Superior temporal gyrus (tissue), 1 donor: ENCODE measurements around the gene ROBO1.

ENCODE experiments used
- DNase-seq: peaks from one replicate; pipeline ENCODE4 v3.0.0-alpha.2; 2016; ENCODE audit errors: extremely low spot score

The ROBO1 gene

DNA sequence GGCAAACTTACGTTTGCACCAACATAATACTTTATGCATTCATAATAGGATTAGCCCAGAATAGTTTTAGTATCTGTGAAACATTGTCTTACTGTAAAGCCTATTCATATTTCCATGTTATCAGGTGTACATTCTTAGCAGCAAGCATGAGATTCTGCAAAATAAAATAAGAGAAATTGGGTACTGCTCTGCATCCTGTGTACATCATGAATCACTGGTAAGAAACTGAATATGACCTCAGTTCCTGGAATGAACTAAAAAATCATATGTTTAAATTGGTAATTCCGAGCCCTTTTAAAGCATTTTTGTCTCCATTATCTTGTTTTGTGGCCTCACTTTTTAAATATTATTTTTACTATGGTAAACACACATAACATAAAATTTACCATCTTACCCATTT, 605.1 kb downstream of the ROBO1 start:
- no peak for DNase-seq

GRCh38 chr3:79161941-79162340, 605.9 kb downstream of the ROBO1 start:
- DNase-seq, result no peak

DNA sequence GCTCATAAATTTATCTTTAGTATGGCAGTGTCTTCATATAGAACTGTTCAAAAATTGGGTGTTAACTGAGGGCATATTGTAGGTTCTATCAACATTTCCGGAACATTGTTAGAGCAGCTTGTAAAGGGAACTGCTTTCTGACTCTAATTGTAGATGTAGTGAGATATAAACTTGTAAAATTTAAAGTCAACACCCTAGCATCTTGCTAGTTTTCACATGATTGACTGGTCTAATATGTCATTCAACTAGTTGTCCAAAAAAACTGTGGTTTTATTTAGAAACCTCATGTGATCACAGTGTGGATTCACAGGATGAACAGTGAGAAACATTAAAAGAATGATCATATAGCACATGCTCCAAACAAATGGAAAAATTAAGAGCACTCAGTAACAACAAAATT, 607.4 kb downstream of the ROBO1 start:
- DNase-seq, result no peak

DNA sequence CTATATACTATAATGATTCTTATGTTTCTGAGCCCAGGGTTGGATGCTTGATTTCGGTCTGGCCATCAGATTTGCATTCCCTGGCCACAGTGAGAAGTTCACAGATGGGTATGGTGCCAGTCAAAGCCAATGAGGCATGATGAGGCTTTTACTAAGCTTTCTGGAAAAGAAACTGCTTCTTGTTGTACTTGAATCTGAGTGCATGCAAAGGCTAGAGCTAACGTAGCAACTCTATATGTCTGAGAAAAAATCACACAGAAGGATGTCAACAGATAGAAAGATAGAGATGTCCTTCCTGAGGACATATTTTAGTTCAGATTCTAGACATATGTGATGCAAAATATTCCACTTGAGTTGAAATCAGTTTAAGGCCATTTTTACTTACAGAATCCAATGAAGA, 608.1 kb downstream of the ROBO1 start:
- no peak for DNase-seq

DNA sequence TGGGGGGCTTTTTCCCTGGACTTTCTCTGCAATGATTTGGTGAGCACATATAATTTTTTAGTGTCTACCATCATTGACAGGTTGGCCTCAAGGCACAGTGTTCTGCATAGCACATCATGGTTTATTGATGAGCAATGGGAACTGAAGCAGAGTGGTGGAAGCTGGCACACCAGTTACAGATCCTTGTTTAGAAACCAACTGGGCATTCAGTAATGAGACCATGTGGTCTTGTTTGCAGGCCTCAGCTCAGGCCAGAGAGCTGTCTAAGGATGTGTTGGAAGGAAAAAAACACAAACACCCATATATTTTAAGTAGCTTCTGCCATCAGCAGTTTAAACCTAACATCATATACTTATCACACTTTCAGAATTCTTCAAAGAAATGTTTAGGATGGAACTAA, 610.6 kb downstream of the ROBO1 start:
- DNase-seq, result no peak

DNA sequence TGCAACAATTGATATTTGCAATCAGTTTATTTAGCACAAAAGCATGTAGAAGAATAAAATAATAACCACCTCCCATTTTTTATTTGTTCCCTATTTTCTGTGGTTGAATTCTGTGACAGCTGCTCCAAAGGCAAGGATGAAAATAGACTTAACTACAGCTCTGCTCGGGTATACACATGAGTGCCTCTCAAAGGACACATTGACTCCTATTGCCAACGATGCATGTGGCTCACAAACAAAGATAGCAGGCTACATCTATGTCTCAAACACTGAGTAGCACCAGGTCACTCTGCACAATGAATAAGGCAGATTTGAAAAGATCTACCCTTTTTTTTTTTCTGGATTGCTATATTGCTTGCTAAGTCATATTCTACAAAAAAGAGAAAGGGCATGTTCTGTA, 612.9 kb downstream of the ROBO1 start:
- DNase-seq, result no peak

GRCh38 chr3:79148786-79149185, 619.0 kb downstream of the ROBO1 start:
- peak; percentile 15 for DNase-seq

DNA sequence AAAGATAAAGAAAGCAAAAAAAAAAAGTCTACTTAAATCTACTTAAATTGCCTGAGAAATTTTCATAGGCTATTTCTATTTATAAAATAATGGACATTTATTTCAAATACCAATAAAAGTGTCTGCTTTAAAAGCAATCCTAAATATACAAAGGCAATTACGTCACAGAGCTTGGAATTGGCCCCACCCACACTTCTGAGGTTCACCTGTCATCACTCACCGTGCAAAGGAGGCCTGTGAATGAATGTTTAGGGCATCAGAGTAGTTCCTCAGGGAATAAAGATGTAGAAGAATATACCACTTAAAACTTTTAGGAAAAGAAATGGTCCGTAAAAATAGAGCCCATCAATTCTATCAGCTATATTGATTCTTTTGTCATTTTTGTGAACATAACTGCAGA, 621.8 kb downstream of the ROBO1 start:
- DNase-seq, result no peak

- DNase-seq, result no peak
Measured at GRCh38 chr3:79140708-79141107, 627.1 kb downstream of the ROBO1 start.

DNA sequence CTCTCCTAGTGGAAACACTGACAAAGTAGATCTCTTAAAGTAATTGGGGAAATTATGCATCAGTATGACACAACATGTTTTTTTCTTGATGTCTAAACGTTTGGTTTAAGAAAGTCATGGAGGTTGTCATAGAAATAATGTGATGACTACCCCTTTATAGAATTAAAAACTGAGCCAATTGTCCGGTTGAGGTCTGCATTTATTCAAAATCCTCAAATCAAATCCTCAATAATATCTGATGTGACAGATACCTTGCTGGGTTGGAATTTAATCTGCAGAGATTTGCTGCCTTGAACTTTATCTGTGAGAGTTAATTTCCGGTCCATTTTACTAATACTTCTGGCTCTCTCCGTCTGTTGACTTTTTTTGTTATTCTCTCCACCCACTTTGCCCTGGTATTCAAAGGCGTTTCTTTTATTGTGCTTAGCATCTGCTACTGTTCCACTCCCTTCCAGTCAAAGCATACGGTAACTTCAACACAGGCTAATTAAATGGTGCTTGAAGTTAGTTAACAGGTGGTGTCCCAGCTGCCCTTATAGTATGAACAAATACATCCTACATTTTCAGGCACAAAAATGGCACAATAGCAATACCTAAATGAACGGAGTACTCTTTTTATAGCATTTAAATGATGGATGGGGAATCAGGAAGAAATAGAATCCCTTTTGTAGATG, 628.3 kb downstream of the ROBO1 start:
- DNase-seq, result no peak

GRCh38 chr3:79125313-79125984, 642.3 kb downstream of the ROBO1 start:
- DNase-seq, result no peak

DNA sequence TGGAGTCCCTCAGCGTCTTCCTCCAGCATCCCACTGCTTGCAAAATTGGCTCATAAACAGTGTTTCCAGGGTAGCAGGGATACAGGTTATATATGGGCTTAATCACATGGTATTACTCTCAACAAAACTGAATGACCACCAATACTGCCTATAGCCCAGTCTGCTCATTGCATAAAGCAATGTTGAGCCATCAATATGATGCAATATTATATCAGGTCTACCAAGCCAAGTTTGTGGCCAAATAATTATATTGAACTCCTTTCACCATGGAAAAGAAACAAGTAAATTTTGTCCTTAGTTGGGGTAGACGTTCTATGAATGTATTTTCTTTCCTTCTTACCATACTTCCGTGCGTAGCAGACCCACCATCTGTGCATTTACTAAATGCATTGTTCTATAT, 652.3 kb downstream of the ROBO1 start:
- no peak for DNase-seq

GRCh38 chr3:79113876-79114275, 653.9 kb downstream of the ROBO1 start:
- DNase-seq, result no peak

- DNase-seq, result no peak
Measured at GRCh38 chr3:79111375-79112052, 656.3 kb downstream of the ROBO1 start.

DNA sequence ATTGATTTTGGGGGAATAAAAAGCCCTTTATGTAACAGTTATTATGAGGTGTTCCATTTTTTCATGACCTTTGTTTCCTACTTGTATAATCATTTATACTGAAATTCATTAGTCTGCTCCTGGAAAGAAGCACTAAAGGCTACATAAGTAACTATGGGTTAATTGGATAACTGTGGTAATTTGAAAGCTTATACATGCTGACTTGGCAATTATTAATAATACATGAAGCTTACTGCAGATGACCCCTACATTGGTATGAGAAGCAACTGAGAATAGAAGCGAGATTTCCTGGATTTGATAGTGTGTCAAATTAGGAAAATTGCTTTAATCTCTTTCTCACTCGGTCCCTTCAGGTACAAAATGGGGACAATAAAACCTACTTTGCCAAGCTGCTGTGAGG, 658.0 kb downstream of the ROBO1 start:
- no peak for DNase-seq

- no peak for DNase-seq
Measured at GRCh38 chr3:79103307-79103706, 664.5 kb downstream of the ROBO1 start.

DNA sequence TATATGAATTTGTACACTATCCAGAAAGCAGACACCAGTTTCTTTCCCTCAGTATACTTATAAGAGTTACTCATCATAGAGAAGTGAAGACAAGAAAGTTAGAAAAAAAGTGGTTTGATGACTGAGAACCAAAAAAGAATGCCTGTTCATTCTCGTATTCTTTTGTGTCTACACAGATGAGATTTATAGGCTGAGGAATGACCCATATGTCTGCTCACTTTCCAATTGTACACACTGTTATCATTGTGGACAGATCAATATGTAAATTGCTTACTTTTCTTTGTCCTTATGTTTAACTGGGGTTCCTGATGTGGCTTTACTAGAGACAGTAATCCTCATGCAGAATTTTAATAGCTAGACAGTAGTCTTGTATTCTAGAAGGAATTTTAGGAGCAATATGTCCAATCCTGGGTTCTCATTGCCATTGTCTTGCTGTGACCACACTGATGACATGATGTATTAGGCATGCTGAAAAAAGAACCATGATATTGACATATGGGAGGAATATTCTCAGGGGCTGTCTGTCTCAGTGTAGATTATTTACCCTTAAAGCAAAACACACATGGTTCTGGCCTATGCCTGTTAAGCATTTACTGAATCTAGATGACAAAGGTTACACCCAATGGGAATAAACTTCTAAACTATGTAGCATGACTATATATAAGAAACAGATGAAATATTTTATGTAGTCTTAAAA, 669.7 kb downstream of the ROBO1 start:
- DNase-seq, result no peak

- DNase-seq, result no peak
Measured at GRCh38 chr3:79094654-79095053, 673.1 kb downstream of the ROBO1 start.

DNA sequence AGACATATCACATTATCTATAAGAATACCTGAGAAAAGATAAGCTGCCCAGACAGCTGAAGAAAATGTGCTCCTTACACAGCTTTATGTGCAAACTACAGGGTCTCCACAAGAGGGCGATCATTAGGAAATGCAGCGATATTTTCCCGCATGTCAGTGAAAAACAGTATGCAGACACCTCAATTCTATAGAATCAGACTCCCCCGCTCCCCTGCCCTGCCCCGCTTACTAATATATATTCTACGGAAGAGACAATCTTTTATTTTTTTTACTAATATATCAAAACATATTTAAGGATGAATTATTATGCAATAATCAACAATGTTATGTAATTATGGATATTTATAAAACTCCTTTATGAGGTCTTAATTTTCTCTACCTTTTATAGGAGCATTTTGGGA, 681.3 kb downstream of the ROBO1 start:
- DNase-seq, result peak; percentile 82

DNA sequence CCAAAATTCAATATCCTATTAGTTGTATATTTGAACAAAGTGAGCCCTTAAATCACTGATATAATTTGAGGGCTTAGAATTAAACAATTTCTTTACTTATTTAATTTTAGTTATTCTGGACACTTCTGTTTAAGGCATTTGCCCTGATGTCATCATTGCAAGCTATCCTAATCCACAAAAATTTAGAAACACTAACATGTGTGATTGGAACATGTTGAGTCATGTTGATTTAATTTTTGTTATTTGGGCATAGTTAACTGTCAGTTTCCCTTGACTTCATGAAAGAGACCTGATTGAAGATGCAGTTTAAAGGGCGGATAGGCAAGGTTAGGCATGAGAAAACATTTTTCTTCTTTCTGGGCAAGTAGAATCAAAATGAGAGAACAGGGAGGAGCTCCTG, 682.6 kb downstream of the ROBO1 start:
- DNase-seq, result no peak

DNA sequence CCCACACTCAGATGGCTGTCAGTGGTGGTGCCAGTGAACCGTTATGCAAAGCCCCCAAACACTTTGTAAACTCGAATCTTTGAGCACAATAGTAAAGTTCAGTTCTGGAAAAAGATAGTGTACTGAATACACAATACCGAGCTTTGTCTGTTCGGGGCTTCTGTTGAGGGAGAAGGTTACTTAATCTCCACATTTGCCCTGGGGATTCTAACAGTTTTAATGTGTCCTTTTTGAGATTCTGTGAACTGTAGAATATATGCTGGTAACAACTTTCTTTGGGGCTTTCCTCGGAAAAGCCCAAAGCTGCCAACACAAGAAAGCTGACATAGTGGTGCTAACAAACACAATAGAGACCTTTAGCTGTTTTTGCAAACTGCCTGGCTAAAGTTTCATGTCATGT, 686.5 kb downstream of the ROBO1 start:
- no peak for DNase-seq

GRCh38 chr3:79074558-79074957, 693.2 kb downstream of the ROBO1 start:
- DNase-seq, result no peak

- no peak for DNase-seq
Measured at GRCh38 chr3:79067734-79068133, 700.1 kb downstream of the ROBO1 start.
